ENCODE results near the gene ATP8B3.

The ATP8B3 gene

GRCh38 chr19:1830978-1831377 is 18.9 kb upstream of the ATP8B3 start:
- Mint-ChIP-seq H3K36me3 (ENCODE audit: low read depth) (peaks cover under 1% of the 10 kb centered on the region), H3K9me3 (no peaks in the 10 kb centered on the region), H3K27ac (no peak overlapping the region), H3K4me1 (ENCODE audit: low read depth) (no peaks in the 10 kb centered on the region), H3K27me3 (no peaks in the 10 kb centered on the region), H3K4me3 (no peak overlapping the region)

GRCh38 chr19:1830568-1830967 is 18.5 kb upstream of the ATP8B3 start:
- no peaks in the 10 kb centered on the region for H3K27me3 Mint-ChIP-seq
- peaks cover 4% of the 10 kb centered on the region for H3K36me3 Mint-ChIP-seq (ENCODE audit: low read depth)
- no peaks in the 10 kb centered on the region for H3K4me1 Mint-ChIP-seq (ENCODE audit: low read depth)
- no peak overlapping the region for H3K4me3 Mint-ChIP-seq
- no peaks in the 10 kb centered on the region for H3K9me3 Mint-ChIP-seq
- H3K27ac Mint-ChIP-seq, result no peak overlapping the region

- no peaks in the 10 kb centered on the region for H3K9me3 Mint-ChIP-seq
- H3K27me3 Mint-ChIP-seq, result no peaks in the 10 kb centered on the region
- H3K4me3 Mint-ChIP-seq, result no peak overlapping the region
- H3K36me3 Mint-ChIP-seq (ENCODE audit: low read depth), result peaks cover 4% of the 10 kb centered on the region
- H3K27ac Mint-ChIP-seq, result no peak overlapping the region
- H3K4me1 Mint-ChIP-seq (ENCODE audit: low read depth), result no peaks in the 10 kb centered on the region
These were observed 17.9 kb upstream of the ATP8B3 start for GRCh38 chr19:1829958-1830357.

GRCh38 chr19:1828279-1829238 is 16.5 kb upstream of the ATP8B3 start:
- H3K27me3 Mint-ChIP-seq, result no peaks in the 10 kb centered on the region
- H3K36me3 Mint-ChIP-seq (ENCODE audit: low read depth), result peaks cover 8% of the 10 kb centered on the region
- no peaks in the 10 kb centered on the region for H3K9me3 Mint-ChIP-seq
- H3K4me1 Mint-ChIP-seq (ENCODE audit: low read depth), result no peaks in the 10 kb centered on the region
- H3K4me3 Mint-ChIP-seq, result no peak overlapping the region
- no peak overlapping the region for H3K27ac Mint-ChIP-seq

- no peak overlapping the region for H3K27ac Mint-ChIP-seq
- H3K9me3 Mint-ChIP-seq, result no peaks in the 10 kb centered on the region
- no peaks in the 10 kb centered on the region for H3K4me1 Mint-ChIP-seq (ENCODE audit: low read depth)
- peaks cover 8% of the 10 kb centered on the region for H3K36me3 Mint-ChIP-seq (ENCODE audit: low read depth)
- no peaks in the 10 kb centered on the region for H3K27me3 Mint-ChIP-seq
- no peak overlapping the region for H3K4me3 Mint-ChIP-seq
These were observed 15.6 kb upstream of the ATP8B3 start for GRCh38 chr19:1827566-1828278.

GRCh38 chr19:1826557-1827521 is 14.8 kb upstream of the ATP8B3 start:
- Mint-ChIP-seq H3K36me3 (ENCODE audit: low read depth) (peaks cover 8% of the 10 kb centered on the region), H3K27ac (no peak overlapping the region), H3K4me3 (no peak overlapping the region), H3K9me3 (no peaks in the 10 kb centered on the region), H3K27me3 (no peaks in the 10 kb centered on the region), H3K4me1 (ENCODE audit: low read depth) (no peaks in the 10 kb centered on the region)

- Mint-ChIP-seq H3K36me3 (ENCODE audit: low read depth) (peaks cover 8% of the 10 kb centered on the region), H3K9me3 (no peaks in the 10 kb centered on the region), H3K4me3 (no peak overlapping the region), H3K27me3 (no peaks in the 10 kb centered on the region), H3K4me1 (ENCODE audit: low read depth) (no peaks in the 10 kb centered on the region), H3K27ac (no peak overlapping the region)
These were observed 14.0 kb upstream of the ATP8B3 start for GRCh38 chr19:1825909-1826556.

- no peak overlapping the region for H3K27ac Mint-ChIP-seq
- peaks cover 14% of the 10 kb centered on the region for H3K36me3 Mint-ChIP-seq (ENCODE audit: low read depth)
- no peaks in the 10 kb centered on the region for H3K27me3 Mint-ChIP-seq
- no peak overlapping the region for H3K4me3 Mint-ChIP-seq
- no peaks in the 10 kb centered on the region for H3K9me3 Mint-ChIP-seq
- H3K4me1 Mint-ChIP-seq (ENCODE audit: low read depth), result no peaks in the 10 kb centered on the region
These were observed 12.2 kb upstream of the ATP8B3 start for GRCh38 chr19:1824252-1824622.

GRCh38 chr19:1823539-1824251 is 11.6 kb upstream of the ATP8B3 start:
- Mint-ChIP-seq H3K27ac (no peak overlapping the region), H3K4me3 (no peak overlapping the region), H3K9me3 (no peaks in the 10 kb centered on the region), H3K36me3 (ENCODE audit: low read depth) (peaks cover 14% of the 10 kb centered on the region), H3K27me3 (no peaks in the 10 kb centered on the region), H3K4me1 (ENCODE audit: low read depth) (no peaks in the 10 kb centered on the region)

- H3K4me1 Mint-ChIP-seq (ENCODE audit: low read depth), result no peaks in the 10 kb centered on the region
- H3K27me3 Mint-ChIP-seq, result no peaks in the 10 kb centered on the region
- peaks cover 16% of the 10 kb centered on the region for H3K36me3 Mint-ChIP-seq (ENCODE audit: low read depth)
- H3K9me3 Mint-ChIP-seq, result no peaks in the 10 kb centered on the region
- no peak overlapping the region for H3K4me3 Mint-ChIP-seq
- H3K27ac Mint-ChIP-seq, result no peak overlapping the region
These were observed 10.9 kb upstream of the ATP8B3 start for GRCh38 chr19:1823020-1823419.

GRCh38 chr19:1822210-1822609 is 10.1 kb upstream of the ATP8B3 start:
- H3K9me3 Mint-ChIP-seq, result no peaks in the 10 kb centered on the region

GRCh38 chr19:1819341-1820255 is 7.5 kb upstream of the ATP8B3 start:
- Mint-ChIP-seq H3K4me3 (no peak overlapping the region), H3K27ac (no peak overlapping the region), H3K36me3 (ENCODE audit: low read depth) (peaks cover 13% of the 10 kb centered on the region), H3K4me1 (ENCODE audit: low read depth) (no peaks in the 10 kb centered on the region), H3K27me3 (no peaks in the 10 kb centered on the region), H3K9me3 (no peaks in the 10 kb centered on the region)

More at GRCh38 chr19:1822210-1822609, 10.1 kb upstream of the ATP8B3 start:
- H3K27ac Mint-ChIP-seq, result no peak overlapping the region
- H3K4me1 Mint-ChIP-seq (ENCODE audit: low read depth), result no peaks in the 10 kb centered on the region
- H3K36me3 Mint-ChIP-seq (ENCODE audit: low read depth), result peaks cover 18% of the 10 kb centered on the region
- no peaks in the 10 kb centered on the region for H3K27me3 Mint-ChIP-seq
- no peak overlapping the region for H3K4me3 Mint-ChIP-seq
